Measurements from ENCODE around the gene ATG4A.

The ATG4A gene

GRCh38 chrX:108123591-108124366 is 32.2 kb downstream of the ATG4A start:
- DNase-seq, result no peak

- DNase-seq, result no peak
These were observed 35.1 kb downstream of the ATG4A start for GRCh38 chrX:108126661-108127060.

- no peak for DNase-seq
These were observed 35.6 kb downstream of the ATG4A start for GRCh38 chrX:108127152-108127551.

GRCh38 chrX:108130889-108131288 is 39.3 kb downstream of the ATG4A start:
- DNase-seq, result no peak

- DNase-seq, result no peak
These were observed 39.9 kb downstream of the ATG4A start for GRCh38 chrX:108131471-108131870.

- DNase-seq, result no peak
These were observed 40.5 kb downstream of the ATG4A start for GRCh38 chrX:108132034-108132433.

GRCh38 chrX:108132876-108133275 is 41.3 kb downstream of the ATG4A start:
- no peak for DNase-seq

- DNase-seq, result no peak
These were observed 43.1 kb downstream of the ATG4A start for GRCh38 chrX:108134724-108135123.

- DNase-seq, result no peak
These were observed 47.5 kb downstream of the ATG4A start for GRCh38 chrX:108138814-108139702.

GRCh38 chrX:108148524-108148923 is 56.9 kb downstream of the ATG4A start:
- DNase-seq, result no peak

- no peak for DNase-seq
These were observed 64.5 kb downstream of the ATG4A start for GRCh38 chrX:108156082-108156481.

GRCh38 chrX:108156934-108157466 is 65.4 kb downstream of the ATG4A start:
- DNase-seq, result no peak

- no peak for DNase-seq
These were observed 66.0 kb downstream of the ATG4A start for GRCh38 chrX:108157628-108158027.

GRCh38 chrX:108159028-108159670 is 67.6 kb downstream of the ATG4A start:
- DNase-seq, result no peak

- DNase-seq, result no peak
These were observed 68.7 kb downstream of the ATG4A start for GRCh38 chrX:108160309-108160708.

- no peak for DNase-seq
These were observed 70.7 kb downstream of the ATG4A start for GRCh38 chrX:108162265-108162664.

GRCh38 chrX:108163333-108164082 is 71.9 kb downstream of the ATG4A start:
- DNase-seq, result no peak

GRCh38 chrX:108165383-108166111 is 74.0 kb downstream of the ATG4A start:
- DNase-seq, result no peak

- DNase-seq, result no peak
These were observed 75.8 kb downstream of the ATG4A start for GRCh38 chrX:108167211-108167872.

GRCh38 chrX:108168961-108169740 is 77.6 kb downstream of the ATG4A start:
- DNase-seq, result no peak
